Stimulated activated CD8-positive, alpha-beta memory T cell treated with anti-CD3 and anti-CD28 coated beads, Interleukin-4, amount 100 ng/mL, for 4 hours (primary cell): ENCODE measurements around the gene SLC5A5.

Experiments used
- DNase-seq, 2 donors: peaks; one replicate each; pipeline ENCODE4 v3.0.0-alpha.2; 2020; ENCODE audit warnings: low read depth in 2 of 2, low spot score in 1 of 2

SLC5A5 gene

GRCh38 chr19:17871878-17872250 is at the start of gene SLC5A5:
TSS of gene SLC5A5 (plus strand) at chr19:17871945. CDS start at chr19:17872320, 375 bp downstream.
- no peak for DNase-seq

GRCh38 chr19:17824339-17824738 is 47.4 kb upstream of the SLC5A5 start:
- DNase-seq, result no peak

GRCh38 chr19:17826508-17827056 is 45.2 kb upstream of the SLC5A5 start:
- no peak for DNase-seq

GRCh38 chr19:17829855-17830566 is 41.7 kb upstream of the SLC5A5 start:
- no peak for DNase-seq

GRCh38 chr19:17830567-17831418 is 41.0 kb upstream of the SLC5A5 start:
- no peak for DNase-seq

- no peak for DNase-seq
Observed at GRCh38 chr19:17831419-17831888, 40.3 kb upstream of the SLC5A5 start.

GRCh38 chr19:17832443-17833208 is 39.1 kb upstream of the SLC5A5 start:
- DNase-seq, result no peak

GRCh38 chr19:17834350-17835181 is 37.2 kb upstream of the SLC5A5 start:
- DNase-seq, result no peak

GRCh38 chr19:17835182-17836006 is 36.4 kb upstream of the SLC5A5 start:
- no peak for DNase-seq

GRCh38 chr19:17836530-17836929 is 35.2 kb upstream of the SLC5A5 start:
- no peak for DNase-seq

- DNase-seq, result no peak
Observed at GRCh38 chr19:17837972-17838371, 33.8 kb upstream of the SLC5A5 start.

GRCh38 chr19:17840019-17840418 is 31.7 kb upstream of the SLC5A5 start:
- DNase-seq, result no peak

- no peak for DNase-seq
Observed at GRCh38 chr19:17841371-17841809, 30.4 kb upstream of the SLC5A5 start.

- no peak for DNase-seq
Observed at GRCh38 chr19:17841810-17842662, 29.7 kb upstream of the SLC5A5 start.

GRCh38 chr19:17842663-17843291 is 29.0 kb upstream of the SLC5A5 start:
- DNase-seq, result no peak

- no peak for DNase-seq
Observed at GRCh38 chr19:17843292-17843827, 28.4 kb upstream of the SLC5A5 start.

GRCh38 chr19:17843908-17844490 is 27.7 kb upstream of the SLC5A5 start:
- no peak for DNase-seq
